Measurements from ENCODE around the gene FRZB.

FRZB gene

DNA sequence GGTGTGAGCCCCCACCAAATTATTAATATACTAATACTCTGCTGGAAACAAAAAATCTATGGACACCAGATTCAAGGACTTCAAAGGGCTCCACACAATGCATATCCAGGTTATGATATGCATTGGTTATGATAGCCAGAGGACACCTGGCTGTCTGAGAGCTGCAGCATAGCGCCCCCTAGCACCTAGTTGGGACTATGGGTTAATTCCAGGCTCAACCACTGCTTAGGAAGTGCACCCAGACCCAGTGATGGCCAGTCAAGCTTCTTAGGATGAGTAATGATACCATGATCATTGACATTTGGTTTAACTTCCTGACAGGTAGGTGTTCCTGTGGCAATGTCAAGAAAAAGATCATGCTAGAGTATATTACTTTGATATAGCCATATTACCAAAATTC is 3.8 kb upstream of the FRZB start:
- Histone ChIP-seq H3K9ac (ENCODE audit: low read depth, low read length) (no peak overlapping the region), H3K4me1 (ENCODE audit: insufficient read depth, low read length) (0 out of 2 replicates have a peak, but pooled peaks cover 2% of the 10 kb centered on the region), H3K36me3 (ENCODE audit: insufficient read depth, low read length) (peaks cover 3% of the 10 kb centered on the region; the same call in 1 of the 2 replicates), H3K9me3 (ENCODE audit: control insufficient read depth, insufficient read depth, low read length) (no peaks in the 10 kb centered on the region)

- H3K9me3 ChIP-seq (ENCODE audit: control insufficient read depth, insufficient read depth, low read length): no peaks in the 10 kb centered on the region
- H3K4me1 ChIP-seq (ENCODE audit: insufficient read depth, low read length): 0 out of 2 replicates have a peak, but pooled peaks cover 2% of the 10 kb centered on the region
- peak overlapping the region; percentile 67; the same call in 1 of the 2 replicates for H3K9ac ChIP-seq (ENCODE audit: low read depth, low read length)
- H3K36me3 ChIP-seq (ENCODE audit: insufficient read depth, low read length): peaks cover 3% of the 10 kb centered on the region; the same call in 1 of the 2 replicates
Measured at GRCh38 chr2:182868054-182868796, 1.8 kb upstream of the FRZB start.

DNA sequence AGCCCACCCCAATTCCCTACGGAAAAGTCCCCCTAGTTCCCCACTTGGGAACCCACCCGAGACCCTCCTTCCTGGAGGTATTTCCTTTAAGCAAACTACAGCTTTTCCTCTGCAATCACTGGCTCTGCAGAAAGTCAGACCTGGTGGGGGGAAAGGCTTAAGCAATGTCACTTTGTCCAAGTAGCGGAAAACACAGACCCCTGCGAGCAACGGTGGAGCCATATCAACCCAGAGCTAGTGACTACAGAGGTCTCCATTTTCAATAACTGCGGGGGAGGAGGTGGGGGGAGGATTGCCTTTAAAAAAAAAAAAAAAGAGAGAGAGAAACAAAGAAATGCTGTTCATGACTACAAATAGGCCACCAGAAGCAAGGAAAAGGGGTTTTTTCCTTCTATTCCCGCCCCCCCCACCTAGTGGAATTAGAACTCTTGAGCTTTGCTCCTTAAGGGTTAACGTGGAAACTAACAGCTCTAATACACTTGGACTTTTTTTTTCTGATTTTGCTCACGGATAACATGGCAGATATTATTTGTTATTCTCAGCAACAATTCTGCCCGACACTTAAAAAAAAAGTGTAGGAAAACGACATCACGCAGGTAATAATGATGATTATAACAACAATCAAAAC is 1.1 kb upstream of the FRZB start:
- H3K9me3 ChIP-seq (ENCODE audit: control insufficient read depth, insufficient read depth, low read length): no peaks in the 10 kb centered on the region
- H3K9ac ChIP-seq (ENCODE audit: low read depth, low read length): peak overlapping the region; percentile 67
- 0 out of 2 replicates have a peak, but pooled peaks cover 2% of the 10 kb centered on the region for H3K4me1 ChIP-seq (ENCODE audit: insufficient read depth, low read length)
- H3K36me3 ChIP-seq (ENCODE audit: insufficient read depth, low read length): peaks cover 3% of the 10 kb centered on the region; the same call in 1 of the 2 replicates

GRCh38 chr2:182866095-182866460 is 359 bp downstream of the FRZB start:
- Histone ChIP-seq H3K4me1 (ENCODE audit: insufficient read depth, low read length) (0 out of 2 replicates have a peak, but pooled peaks cover 2% of the 10 kb centered on the region), H3K9ac (ENCODE audit: low read depth, low read length) (peak overlapping the region; percentile 67; the same call in 1 of the 2 replicates), H3K9me3 (ENCODE audit: control insufficient read depth, insufficient read depth, low read length) (no peaks in the 10 kb centered on the region), H3K36me3 (ENCODE audit: insufficient read depth, low read length) (no peaks in the 10 kb centered on the region)

DNA sequence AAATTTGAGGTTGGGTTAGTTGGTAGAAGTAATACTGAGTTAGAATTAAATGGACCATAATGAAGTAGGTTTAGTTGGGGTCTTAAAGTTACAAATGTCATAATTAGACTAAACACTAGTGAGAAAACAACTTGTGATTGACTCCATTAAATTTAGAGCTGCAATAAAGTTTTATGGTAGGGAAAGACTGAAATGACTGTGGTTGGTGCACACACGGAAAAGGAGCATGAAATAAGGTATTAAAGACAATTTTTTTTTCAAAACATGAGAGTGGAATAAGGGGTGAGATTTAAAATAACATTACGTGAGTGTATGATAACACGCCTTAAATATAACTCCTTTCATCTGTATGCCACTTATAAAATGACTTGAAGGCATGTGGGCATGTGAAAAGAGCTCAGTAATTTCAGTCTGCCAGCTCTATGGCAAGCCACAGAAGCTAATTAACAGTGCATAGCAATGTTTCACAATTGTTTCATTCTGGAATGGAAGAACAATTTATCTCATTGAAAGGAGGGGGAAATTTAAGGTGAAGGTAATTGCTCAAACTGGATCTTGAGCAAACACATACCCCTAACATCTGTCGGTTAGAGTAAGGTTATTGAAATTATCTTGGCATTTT is 1.4 kb downstream of the FRZB start:
- Histone ChIP-seq H3K36me3 (ENCODE audit: insufficient read depth, low read length) (no peaks in the 10 kb centered on the region), H3K9ac (ENCODE audit: low read depth, low read length) (no peak overlapping the region), H3K4me1 (ENCODE audit: insufficient read depth, low read length) (0 out of 2 replicates have a peak, but pooled peaks cover 2% of the 10 kb centered on the region), H3K9me3 (ENCODE audit: control insufficient read depth, insufficient read depth, low read length) (no peaks in the 10 kb centered on the region)

DNA sequence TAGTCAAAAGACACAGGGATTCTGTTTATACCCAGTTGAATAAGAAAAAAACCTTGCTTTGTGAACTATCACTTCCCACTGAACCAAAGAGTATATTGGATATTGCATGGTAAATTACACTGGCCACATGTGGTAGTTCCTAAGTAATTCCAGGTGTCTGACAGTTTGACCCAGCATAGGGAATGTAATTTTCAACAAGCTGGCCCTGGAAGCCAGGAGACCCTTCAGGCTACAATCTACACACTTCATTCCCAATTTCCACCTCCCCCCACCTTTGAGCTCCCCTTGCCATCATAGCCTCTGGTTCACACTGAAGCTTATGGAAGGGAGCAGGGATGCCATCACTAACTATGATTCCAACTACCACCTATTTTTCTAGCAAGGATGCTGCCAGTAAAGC is 2.8 kb downstream of the FRZB start:
- H3K9ac ChIP-seq (ENCODE audit: low read depth, low read length): no peak overlapping the region
- 0 out of 2 replicates have a peak, but pooled peaks cover 2% of the 10 kb centered on the region for H3K4me1 ChIP-seq (ENCODE audit: insufficient read depth, low read length)
- H3K9me3 ChIP-seq (ENCODE audit: control insufficient read depth, insufficient read depth, low read length): no peaks in the 10 kb centered on the region
- no peaks in the 10 kb centered on the region for H3K36me3 ChIP-seq (ENCODE audit: insufficient read depth, low read length)

DNA sequence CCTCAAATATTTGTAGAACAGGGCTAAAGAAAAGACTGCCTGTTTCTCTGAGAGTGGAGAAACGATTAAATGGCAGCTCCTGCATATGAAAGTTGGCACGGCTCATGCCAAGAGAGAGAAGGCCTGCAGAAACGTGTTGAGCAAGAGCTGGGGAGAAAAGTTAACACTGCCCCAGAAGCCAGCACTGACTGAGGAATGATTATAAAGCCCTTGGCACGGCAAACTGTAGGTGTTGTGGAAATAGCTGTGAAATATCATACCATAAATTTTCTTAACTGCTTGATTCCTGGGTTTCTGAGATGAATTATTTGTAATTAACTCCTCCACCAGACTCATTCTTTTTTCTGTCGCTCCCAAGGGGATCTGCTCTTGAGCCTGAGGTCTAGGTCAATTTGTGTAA is 4.3 kb downstream of the FRZB start:
- H3K9ac ChIP-seq (ENCODE audit: low read depth, low read length): no peak overlapping the region
- H3K36me3 ChIP-seq (ENCODE audit: insufficient read depth, low read length): no peaks in the 10 kb centered on the region
- H3K9me3 ChIP-seq (ENCODE audit: control insufficient read depth, insufficient read depth, low read length): no peaks in the 10 kb centered on the region
- no peaks in the 10 kb centered on the region for H3K4me1 ChIP-seq (ENCODE audit: insufficient read depth, low read length)

DNA sequence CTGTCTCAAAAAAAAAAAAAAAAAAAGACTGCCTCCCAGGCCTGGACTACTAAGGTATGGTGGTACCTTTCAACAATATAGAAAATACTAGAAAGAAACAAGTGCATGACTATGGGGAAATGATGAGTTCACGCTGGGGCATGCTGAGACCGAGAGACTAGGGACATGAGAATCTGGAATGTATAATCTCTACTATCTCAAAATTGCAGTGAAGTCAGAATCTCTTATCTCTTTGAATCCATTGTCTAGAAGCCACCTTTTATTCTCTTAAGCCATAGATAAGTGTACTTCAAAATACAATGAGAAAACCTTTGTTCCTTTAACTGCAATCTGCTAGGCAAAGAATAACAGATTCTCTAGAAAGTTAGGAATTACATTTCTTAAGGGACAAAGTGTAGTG is 5.6 kb downstream of the FRZB start:
- no peaks in the 10 kb centered on the region for H3K9me3 ChIP-seq (ENCODE audit: control insufficient read depth, insufficient read depth, low read length)

GRCh38 chr2:182858671-182859070 is 7.8 kb downstream of the FRZB start:
- no peak overlapping the region for H3K9ac ChIP-seq (ENCODE audit: low read depth, low read length)
- H3K36me3 ChIP-seq (ENCODE audit: insufficient read depth, low read length): no peaks in the 10 kb centered on the region
- H3K9me3 ChIP-seq (ENCODE audit: control insufficient read depth, insufficient read depth, low read length): no peaks in the 10 kb centered on the region
- no peaks in the 10 kb centered on the region for H3K4me1 ChIP-seq (ENCODE audit: insufficient read depth, low read length)

More for the DNA sequence above, 5.6 kb downstream of the FRZB start:
- Histone ChIP-seq H3K36me3 (ENCODE audit: insufficient read depth, low read length) (no peaks in the 10 kb centered on the region), H3K9ac (ENCODE audit: low read depth, low read length) (no peak overlapping the region), H3K4me1 (ENCODE audit: insufficient read depth, low read length) (no peaks in the 10 kb centered on the region)

- Histone ChIP-seq H3K9me3 (ENCODE audit: control insufficient read depth, insufficient read depth, low read length) (no peaks in the 10 kb centered on the region), H3K9ac (ENCODE audit: low read depth, low read length) (no peak overlapping the region), H3K36me3 (ENCODE audit: insufficient read depth, low read length) (no peaks in the 10 kb centered on the region), H3K4me1 (ENCODE audit: insufficient read depth, low read length) (no peaks in the 10 kb centered on the region)
Measured at GRCh38 chr2:182855376-182855775, 11.1 kb downstream of the FRZB start.

DNA sequence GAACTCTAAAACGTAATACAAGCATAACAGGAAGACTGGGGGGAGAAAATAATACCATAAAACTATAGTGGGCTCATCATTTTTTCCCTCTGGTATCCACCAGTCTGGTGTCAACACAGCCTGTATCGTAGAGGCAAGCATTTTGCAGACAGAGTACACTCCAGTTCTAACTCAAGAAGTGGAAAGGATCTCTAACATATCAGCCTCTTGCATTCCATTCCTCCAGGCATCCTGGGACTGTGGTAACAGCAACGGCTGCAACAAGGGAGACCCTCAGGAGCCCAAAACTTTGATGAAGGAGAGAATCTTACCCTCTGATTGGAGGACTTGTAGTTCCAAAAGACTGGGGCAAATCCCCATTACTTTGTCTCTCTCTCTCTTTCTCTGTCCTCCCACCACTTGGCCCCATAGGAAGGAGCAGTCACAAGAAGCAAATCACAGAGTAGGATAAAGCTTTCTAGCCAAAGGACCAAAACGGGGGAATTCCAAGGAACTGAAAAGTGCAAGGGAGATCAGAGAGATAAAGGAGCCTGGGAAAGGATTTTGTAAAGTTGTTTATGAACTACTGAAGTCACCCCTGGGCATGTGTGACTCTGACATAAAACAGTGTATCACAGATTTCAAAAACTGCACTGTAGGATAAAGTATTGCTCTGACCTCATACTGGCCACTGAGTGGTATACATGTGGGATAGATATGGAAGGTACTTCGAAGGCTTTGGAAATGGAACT is 11.9 kb downstream of the FRZB start:
- Histone ChIP-seq H3K36me3 (ENCODE audit: insufficient read depth, low read length) (no peaks in the 10 kb centered on the region), H3K9ac (ENCODE audit: low read depth, low read length) (no peak overlapping the region), H3K4me1 (ENCODE audit: insufficient read depth, low read length) (no peaks in the 10 kb centered on the region), H3K9me3 (ENCODE audit: control insufficient read depth, insufficient read depth, low read length) (no peaks in the 10 kb centered on the region)

GRCh38 chr2:182852801-182853200 is 13.6 kb downstream of the FRZB start:
- H3K4me1 ChIP-seq (ENCODE audit: insufficient read depth, low read length): no peaks in the 10 kb centered on the region

DNA sequence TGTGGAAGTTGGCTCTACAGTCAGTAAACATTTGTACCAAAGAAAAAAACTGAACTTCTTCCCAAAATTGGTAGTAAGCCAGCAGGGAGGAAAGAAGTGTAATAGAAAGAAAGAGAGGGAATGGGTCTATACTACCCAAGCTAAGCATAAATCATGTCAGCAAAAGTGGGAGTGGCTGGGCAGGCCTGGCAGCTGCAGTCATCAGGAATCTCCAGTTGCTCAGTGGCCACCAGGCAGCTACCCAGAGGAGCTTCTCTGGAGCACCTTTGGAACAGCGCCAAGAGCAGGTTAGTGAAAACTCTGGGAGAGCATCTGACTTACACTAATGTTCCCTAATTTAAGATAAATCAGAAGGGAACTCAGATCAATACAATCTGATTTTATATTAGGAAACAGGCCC is 14.3 kb downstream of the FRZB start:
- H3K9me3 ChIP-seq (ENCODE audit: control insufficient read depth, insufficient read depth, low read length): no peaks in the 10 kb centered on the region
- no peaks in the 10 kb centered on the region for H3K36me3 ChIP-seq (ENCODE audit: insufficient read depth, low read length)

More at GRCh38 chr2:182852801-182853200, 13.6 kb downstream of the FRZB start:
- Histone ChIP-seq H3K9me3 (ENCODE audit: control insufficient read depth, insufficient read depth, low read length) (no peaks in the 10 kb centered on the region), H3K9ac (ENCODE audit: low read depth, low read length) (no peak overlapping the region), H3K36me3 (ENCODE audit: insufficient read depth, low read length) (no peaks in the 10 kb centered on the region)

DNA sequence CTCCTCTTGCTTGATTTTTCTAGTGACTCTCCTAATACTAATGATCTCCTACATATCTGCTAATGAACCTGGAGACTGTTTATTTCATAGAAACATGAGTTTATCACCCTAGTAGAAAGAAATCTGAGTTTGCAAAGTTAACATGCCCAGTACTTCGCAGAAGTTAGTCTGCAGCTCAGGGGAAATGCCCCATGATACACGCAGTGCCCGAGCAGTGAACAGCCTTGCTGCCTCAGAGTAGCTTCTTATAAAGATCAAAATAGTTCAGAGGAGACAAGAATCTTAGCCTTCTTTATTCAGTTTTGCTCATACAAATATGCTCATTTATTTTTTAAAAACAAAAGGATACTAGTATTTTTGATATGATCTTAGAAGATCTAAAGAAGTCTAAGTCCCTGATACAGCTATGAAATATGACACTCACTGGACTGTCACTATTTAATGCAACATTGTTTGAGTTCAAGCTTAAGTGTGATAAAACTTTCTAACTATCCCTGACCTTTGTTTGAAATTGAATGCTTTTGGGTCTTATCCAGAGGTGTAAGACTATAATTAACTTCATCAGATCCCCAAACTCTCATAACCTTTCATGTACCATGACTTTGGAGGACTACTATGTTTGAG is 20.5 kb downstream of the FRZB start:
- H3K9me3 ChIP-seq (ENCODE audit: control insufficient read depth, insufficient read depth, low read length): no peaks in the 10 kb centered on the region
- no peaks in the 10 kb centered on the region for H3K36me3 ChIP-seq (ENCODE audit: insufficient read depth, low read length)
- H3K4me1 ChIP-seq (ENCODE audit: insufficient read depth, low read length): no peaks in the 10 kb centered on the region
- no peak overlapping the region for H3K9ac ChIP-seq (ENCODE audit: low read depth, low read length)

More for the DNA sequence above, 14.3 kb downstream of the FRZB start:
- Histone ChIP-seq H3K4me1 (ENCODE audit: insufficient read depth, low read length) (no peaks in the 10 kb centered on the region), H3K9ac (ENCODE audit: low read depth, low read length) (no peak overlapping the region)

Data from ES-I3 (cell line).